ENCODE results near the gene ZNF543. TPM values are rescaled to one million over a fixed set of nuclear protein-coding genes. Genes with fewer than 3 reads are reported as not detected.

Gene ZNF543
- 16.2 and 18.3 TPM in 2 replicates for total RNA-seq (2011; cell fraction: chromatin; rRNA removed; ENCODE audit: low replicate concordance)
- 13.3 and 18.2 TPM in 2 replicates for total RNA-seq (2011; cell fraction: nucleolus; rRNA removed)
- total RNA-seq (2011; cell fraction: nucleoplasm; rRNA removed) = 10.3 and 12.8 TPM in 2 replicates
- total RNA-seq (2014; rRNA removed) (2.4 and 3.0 TPM in 2 replicates), total RNA-seq (2014; rRNA removed; fragmentation: Illumina TruSeq; extraction: Trizol) (5.5 and 6.7 TPM in 2 replicates), total RNA-seq (2015; rRNA removed; fragmentation: Illumina TruSeq; extraction: Trizol) (3.8 and 4.5 TPM in 2 replicates), total RNA-seq (2021) (3.8 and 4.7 TPM in 2 replicates), polyA plus RNA-seq (2011; rRNA removed) (1.9 and 2.4 TPM in 2 replicates), polyA plus RNA-seq (2014; fragmentation: Illumina TruSeq; extraction: Trizol) (1.1 and 1.2 TPM in 2 replicates), polyA plus RNA-seq (2014; fragmentation: Nextera tagmentation; extraction: Ambion mirVana) (under 1 TPM; 0.14 to 0.46 TPM), polyA plus RNA-seq (2014; rRNA removed) (1.5 and 1.6 TPM in 2 replicates), polyA minus RNA-seq (2011; rRNA and poly(A)+ RNA removed) (10.5 and 10.9 TPM in 2 replicates), Bru-seq, nascent RNA (percentile 74 among the genes with signal in this experiment), BruChase-seq, experiment 1, labeled RNA remaining after a 2-hour chase (percentile 74 among the genes with signal in this experiment), BruChase-seq, experiment 2, labeled RNA remaining after a 6-hour chase (percentile 73 among the genes with signal in this experiment)
- 1.1 and 1.2 TPM in 2 replicates for polyA plus RNA-seq (2011; cell fraction: cytosol; rRNA removed)
- 1.7 and 2.0 TPM in 2 replicates for polyA plus RNA-seq (2011; cell fraction: nucleus; rRNA removed)
- polyA plus RNA-seq (2012) = 0.89 and 0.91 TPM in 2 replicates
- polyA minus RNA-seq (2011; cell fraction: cytosol; rRNA and poly(A)+ RNA removed) = 2.2 and 4.7 TPM in 2 replicates
- polyA minus RNA-seq (2011; cell fraction: nucleus; rRNA and poly(A)+ RNA removed) = 3.6 and 6.1 TPM in 2 replicates
- long read RNA-seq, experiment 1, transcript ZNF543-201 (4 exons, 3,659 nt) = major isoform, 16 of 18 reads
- long read RNA-seq, experiment 1, partial matches to known transcripts = 2 of 18 reads
- long read RNA-seq, experiment 1, other reads (novel, unspliced or antisense) = 0 of 18 reads
- long read RNA-seq, experiment 2 = 0 reads
- long read RNA-seq, experiment 3, partial matches to known transcripts = 0 of 1 reads
- long read RNA-seq, experiment 3, other reads (novel, unspliced or antisense) = 1 of 1 reads

- intact Hi-C loops (cut with micrococcal nuclease) (no loop called here), in situ Hi-C loops (cut with MboI) (no loop called here)
- Histone ChIP-seq H3K27me3 (ENCODE audit: control insufficient read depth in 2 of 2, insufficient read depth in 2 of 2, low read length in 2 of 2) (peaks cover 2 to 4% of the 10 kb centered on the region in 2 experiments; a peak in 2 of 5 replicates), H4K20me1 (replicated peaks; ENCODE audit: control insufficient read depth, insufficient read depth, low read length) (no peaks in the 10 kb centered on the region), H3K27ac (ENCODE audit: extremely low read depth, low read depth, low read length) (peak within 1 kb of the TSS; percentile 86), H3K4me2 (ENCODE audit: insufficient read depth, low read length) (peak within 1 kb of the TSS; percentile 96), H3K36me3 (ENCODE audit: control insufficient read depth, insufficient read depth, low read length) (peaks cover 17% of the 10 kb centered on the region; the same call in 2 of the 3 replicates), H2AFZ (ENCODE audit: low read depth, low read length) (peak within 1 kb of the TSS; percentile 98), H3K9me3 (replicated peaks; ENCODE audit: control insufficient read depth, insufficient read depth, low read depth, low read length) (no peaks in the 10 kb centered on the region; the same call in 1 of the 2 replicates), H3K4me1 (replicated peaks in 1 of 2; ENCODE audit: control insufficient read depth in 2 of 2, insufficient read depth in 2 of 2, low read length in 2 of 2) (peaks cover 9 to 11% of the 10 kb centered on the region in 2 experiments; a peak in 4 of 5 replicates), H3K9ac (ENCODE audit: insufficient read depth in 1 of 2, low read depth in 2 of 2, low read length in 2 of 2) (peak within 1 kb of the TSS; percentile 79 to 92), H3K79me2 (ENCODE audit: control insufficient read depth, insufficient read depth, low read length) (peaks cover 24% of the 10 kb centered on the region), H3K4me3 (peak within 1 kb of the TSS; percentile 82), H3K9me1 (ENCODE audit: control insufficient read depth, insufficient read depth, low read length) (no peaks in the 10 kb centered on the region)
- FAIRE-seq = peak; percentile 99
- 2% methylated on average over 67 of the region's 71 CpGs for WGBS (ENCODE audit: insufficient coverage, low coverage, missing lambda C conversion rate)
- ATAC-seq = peak; percentile 100
- TSS peak; percentile 63 for BruUV-seq (replicated peaks)
- ChIA-PET CTCF (ENCODE audit: low intra/inter-chr PET ratio) (no interaction called here), POLR2A (interaction anchor here (0.6 to 1.2 kb wide), 4 partner anchors 11 to 325 kb away, joined by 3 to 4 read pairs (median 4); no protein-coding TSS in a partner anchor)
- peak; percentile 96 to 97 (median 97) for DNase-seq (ENCODE audit: extremely low read depth in 1 of 4, low spot score in 3 of 4)
- TF ChIP-seq MNT (conservative IDR thresholded peaks at IDR 0.05) (peak in 1 of 2 experiments; percentile 63; a peak in 2 of 4 replicates), THRB (CRISPR knock-in tag; conservative IDR thresholded peaks at IDR 0.05) (no peak), MTA2 (IDR thresholded peaks at IDR 0.05; ENCODE audit: low read depth) (no peak), ZNF57 (CRISPR knock-in tag; IDR thresholded peaks at IDR 0.05) (no peak), POLR2AphosphoS2 (IDR thresholded peaks at IDR 0.05; ENCODE audit: low read length) (no peak), SAFB (IDR thresholded peaks at IDR 0.05; ENCODE audit: borderline replicate concordance, low read depth, low read length) (no peak), PYGO2 (tag; IDR thresholded peaks at IDR 0.05) (no peak), MAFF (IDR thresholded peaks at IDR 0.05; ENCODE audit: low read length) (no peak), SRSF9 (IDR thresholded peaks at IDR 0.05; ENCODE audit: borderline replicate concordance, low read depth, low read length) (no peak), ATF2 (CRISPR knock-in tag; IDR thresholded peaks at IDR 0.05) (peak; percentile 82; the same call in 1 of the 2 replicates), TEAD1 (CRISPR knock-in tag; IDR thresholded peaks at IDR 0.05) (0 out of 4 replicates have a peak, but pooled peaks of 1 of the 2 experiments have one; percentile 45)
Measured at GRCh38 chr19:57320180-57321084, at the start of gene ZNF543. TSS of gene ZNF543 (plus strand) at chr19:57320472. CDS start at chr19:57320854, 382 bp downstream.
